Measurements from ENCODE around the gene KLK13.

DNA sequence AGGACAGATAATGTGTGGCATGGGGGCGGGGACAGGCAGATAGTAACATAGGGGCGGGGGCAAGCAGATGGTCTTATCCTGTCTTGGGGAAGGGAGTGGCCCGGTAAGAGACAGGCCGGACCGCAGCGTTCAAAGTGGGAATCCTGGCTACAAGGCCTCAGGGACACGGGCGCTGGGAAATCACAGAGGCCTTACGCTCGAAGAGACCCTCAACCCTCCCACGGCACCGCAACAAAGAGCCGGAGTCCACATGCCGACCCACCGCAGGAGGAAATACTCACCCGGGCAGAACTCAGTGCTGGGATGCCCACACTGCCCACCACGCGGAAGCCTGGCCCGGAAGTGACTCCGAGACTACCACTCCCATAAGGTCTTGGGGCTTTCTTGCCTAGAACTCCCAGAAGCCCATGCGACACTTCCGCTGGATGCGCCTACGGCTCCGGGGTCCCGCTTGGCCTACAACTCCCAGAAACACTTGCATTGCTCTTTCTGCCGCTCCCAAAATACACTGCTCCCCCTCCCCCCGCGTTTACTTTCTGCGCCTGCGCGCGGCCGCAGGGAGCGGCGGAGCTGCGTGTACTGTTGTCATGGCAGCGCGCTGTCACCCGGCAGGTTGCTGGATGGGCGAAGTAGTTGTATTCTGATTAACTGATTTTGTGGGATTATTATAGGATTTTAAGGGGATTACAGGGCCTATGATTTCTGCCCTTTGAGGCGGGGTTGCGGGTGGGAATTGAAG, 43.3 kb upstream of the KLK13 start, which contains the start of gene CTU1:
- TF ChIP-seq, protein P1, sequence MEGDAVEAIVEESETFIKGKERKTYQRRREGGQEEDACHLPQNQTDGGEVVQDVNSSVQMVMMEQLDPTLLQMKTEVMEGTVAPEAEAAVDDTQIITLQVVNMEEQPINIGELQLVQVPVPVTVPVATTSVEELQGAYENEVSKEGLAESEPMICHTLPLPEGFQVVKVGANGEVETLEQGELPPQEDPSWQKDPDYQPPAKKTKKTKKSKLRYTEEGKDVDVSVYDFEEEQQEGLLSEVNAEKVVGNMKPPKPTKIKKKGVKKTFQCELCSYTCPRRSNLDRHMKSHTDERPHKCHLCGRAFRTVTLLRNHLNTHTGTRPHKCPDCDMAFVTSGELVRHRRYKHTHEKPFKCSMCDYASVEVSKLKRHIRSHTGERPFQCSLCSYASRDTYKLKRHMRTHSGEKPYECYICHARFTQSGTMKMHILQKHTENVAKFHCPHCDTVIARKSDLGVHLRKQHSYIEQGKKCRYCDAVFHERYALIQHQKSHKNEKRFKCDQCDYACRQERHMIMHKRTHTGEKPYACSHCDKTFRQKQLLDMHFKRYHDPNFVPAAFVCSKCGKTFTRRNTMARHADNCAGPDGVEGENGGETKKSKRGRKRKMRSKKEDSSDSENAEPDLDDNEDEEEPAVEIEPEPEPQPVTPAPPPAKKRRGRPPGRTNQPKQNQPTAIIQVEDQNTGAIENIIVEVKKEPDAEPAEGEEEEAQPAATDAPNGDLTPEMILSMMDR (IDR thresholded peaks at IDR 0.05): 0 out of 2 replicates have a peak, but pooled peaks have one; percentile 4
- TF ChIP-seq ZFX (IDR thresholded peaks at IDR 0.05; ENCODE audit: borderline replicate concordance): no peak

All from 22Rv1 (cell line).